ENCODE results near the gene FAM89B.

DNA sequence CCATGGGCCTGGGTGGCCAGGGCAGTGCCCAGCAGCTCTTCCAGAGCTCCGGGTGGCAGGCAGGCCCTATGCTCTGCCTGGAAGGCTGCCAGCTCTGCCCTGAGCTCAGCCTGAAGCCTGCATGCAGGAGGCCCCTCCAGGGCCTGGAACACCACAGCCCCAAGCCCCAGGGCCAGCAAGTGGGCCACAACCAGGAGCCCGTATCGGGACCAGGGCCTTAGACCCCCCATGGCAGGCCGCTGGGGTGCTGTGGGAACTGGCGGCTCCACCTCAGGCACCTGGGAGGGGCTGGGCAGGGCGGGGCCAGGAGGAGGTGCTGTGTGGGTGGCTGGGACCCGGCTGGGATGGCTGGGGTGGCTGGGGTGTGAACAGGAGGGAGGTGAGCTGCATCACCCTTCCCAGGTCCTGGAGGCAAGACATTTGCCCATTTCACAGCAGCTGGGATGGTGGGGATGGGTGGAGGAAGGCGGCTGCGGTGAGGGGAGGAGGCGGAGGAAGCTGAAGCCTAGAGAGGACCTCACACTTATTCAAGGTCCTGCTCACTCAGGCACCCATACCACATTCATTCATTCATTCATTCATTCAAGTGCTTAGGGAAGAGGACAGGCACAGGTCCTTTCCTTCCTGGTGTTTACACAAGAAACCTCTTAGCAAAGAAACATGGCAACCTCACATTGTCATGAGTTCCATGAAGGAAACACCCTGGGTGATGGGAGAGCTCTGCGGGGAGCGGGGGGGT lies 23.4 kb downstream of the FAM89B start, which contains the start of gene KCNK7:
- TF ChIP-seq, protein P1, sequence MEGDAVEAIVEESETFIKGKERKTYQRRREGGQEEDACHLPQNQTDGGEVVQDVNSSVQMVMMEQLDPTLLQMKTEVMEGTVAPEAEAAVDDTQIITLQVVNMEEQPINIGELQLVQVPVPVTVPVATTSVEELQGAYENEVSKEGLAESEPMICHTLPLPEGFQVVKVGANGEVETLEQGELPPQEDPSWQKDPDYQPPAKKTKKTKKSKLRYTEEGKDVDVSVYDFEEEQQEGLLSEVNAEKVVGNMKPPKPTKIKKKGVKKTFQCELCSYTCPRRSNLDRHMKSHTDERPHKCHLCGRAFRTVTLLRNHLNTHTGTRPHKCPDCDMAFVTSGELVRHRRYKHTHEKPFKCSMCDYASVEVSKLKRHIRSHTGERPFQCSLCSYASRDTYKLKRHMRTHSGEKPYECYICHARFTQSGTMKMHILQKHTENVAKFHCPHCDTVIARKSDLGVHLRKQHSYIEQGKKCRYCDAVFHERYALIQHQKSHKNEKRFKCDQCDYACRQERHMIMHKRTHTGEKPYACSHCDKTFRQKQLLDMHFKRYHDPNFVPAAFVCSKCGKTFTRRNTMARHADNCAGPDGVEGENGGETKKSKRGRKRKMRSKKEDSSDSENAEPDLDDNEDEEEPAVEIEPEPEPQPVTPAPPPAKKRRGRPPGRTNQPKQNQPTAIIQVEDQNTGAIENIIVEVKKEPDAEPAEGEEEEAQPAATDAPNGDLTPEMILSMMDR (IDR thresholded peaks at IDR 0.05; ENCODE audit: poor library complexity, severe bottlenecking), result no peak
- TF ChIP-seq POLR2AphosphoS5 (IDR thresholded peaks at IDR 0.05) (no peak), MXI1 (conservative IDR thresholded peaks at IDR 0.05; ENCODE audit: poor library complexity, severe bottlenecking) (no peak), EZH2 (IDR thresholded peaks at IDR 0.05; ENCODE audit: borderline replicate concordance, insufficient read depth, low read length, poor library complexity, severe bottlenecking) (no peak), RAD21 (conservative IDR thresholded peaks at IDR 0.05) (no peak), EP300 (conservative IDR thresholded peaks at IDR 0.05; ENCODE audit: poor library complexity, severe bottlenecking) (no peak), TAF1 (IDR thresholded peaks at IDR 0.05; ENCODE audit: low read depth) (no peak)

Data from neural cell (in vitro differentiated cells).